GM19468 (cell line): ENCODE results near the gene MEX3C.

Experiments used
- ATAC-seq: cut with Tn5 transposase; IDR thresholded peaks from one replicate; pipeline ENCODE4 v1.9.1; 2021; ENCODE audit warnings: mild to moderate bottlenecking, moderate library complexity, moderate number of reproducible peaks; ENCODE audit not compliant: unreplicated experiment; ENCODE audit errors: extremely low read depth

The MEX3C gene

GRCh38 chr18:51192696-51193095 lies 4.8 kb downstream of the MEX3C start:
- ATAC-seq = no peak

DNA sequence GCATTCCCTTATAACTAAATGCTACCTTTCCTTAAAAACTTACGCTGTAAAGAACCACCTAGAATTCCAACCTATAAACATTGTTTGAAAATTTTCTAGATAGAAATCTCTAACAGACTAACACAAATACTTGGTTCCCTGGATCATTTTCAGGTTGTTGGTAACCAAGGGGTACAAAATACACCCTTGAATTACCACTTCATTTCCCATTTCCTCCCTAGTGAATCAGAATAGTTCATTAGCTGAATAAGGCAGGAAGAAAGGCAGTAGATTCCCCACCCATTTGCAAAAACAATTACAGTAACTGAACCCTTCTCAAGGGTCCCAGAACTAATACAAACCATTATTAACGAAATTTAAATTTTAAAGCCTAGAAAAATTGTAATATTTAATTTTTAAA lies 5.5 kb downstream of the MEX3C start:
- ATAC-seq = no peak

- no peak for ATAC-seq
Observed at GRCh38 chr18:51191128-51191717, 6.3 kb downstream of the MEX3C start.

DNA sequence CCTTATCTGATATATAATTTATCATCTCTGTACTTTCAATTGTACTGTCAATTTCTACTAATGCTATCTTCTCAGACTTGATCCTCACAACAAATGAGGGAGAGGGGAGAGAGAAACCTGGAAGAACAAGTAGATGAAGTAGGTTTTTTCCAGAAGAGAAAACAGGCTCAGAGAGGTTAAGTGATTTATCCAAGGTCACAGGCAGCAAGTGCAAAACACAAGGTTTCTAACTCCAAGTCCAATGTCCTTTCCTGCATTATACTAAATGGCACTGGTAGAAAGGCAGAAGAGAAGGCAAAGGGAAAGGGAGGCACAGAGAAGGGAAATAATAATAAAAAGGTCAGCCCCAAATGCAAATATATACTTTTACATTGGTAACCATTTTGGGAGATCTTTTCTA lies 7.5 kb downstream of the MEX3C start:
- ATAC-seq = no peak

DNA sequence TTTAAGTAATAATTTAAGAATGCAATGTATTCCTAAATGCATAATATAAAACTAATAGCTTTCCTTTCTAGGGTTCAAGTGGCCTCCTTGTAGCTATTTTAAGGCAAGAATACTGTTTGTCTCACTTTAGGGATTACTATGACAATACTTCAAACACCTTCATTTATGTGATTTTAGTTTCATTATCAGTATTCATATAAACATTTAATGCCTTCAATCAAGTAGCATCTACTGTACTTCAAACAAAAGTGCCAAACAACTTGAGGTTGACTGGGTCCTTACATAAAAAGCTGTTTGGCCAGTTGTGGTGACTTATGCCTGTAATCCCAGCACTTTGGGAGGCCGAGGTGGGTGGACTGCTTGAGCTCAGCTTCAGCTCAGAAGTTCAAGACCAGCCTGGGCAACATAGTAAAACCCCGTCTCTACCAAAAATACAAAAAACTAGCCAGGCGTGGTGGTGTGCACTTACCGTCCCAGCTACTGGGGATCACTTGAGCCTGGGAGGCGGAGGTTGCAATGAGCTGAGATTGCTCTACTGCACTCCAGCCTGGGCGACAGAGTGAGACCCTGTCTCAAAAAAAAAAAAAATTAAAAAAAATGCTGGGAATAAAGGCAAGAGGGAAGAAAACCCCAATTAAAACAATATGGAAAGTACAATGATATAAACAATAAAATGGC lies 9.3 kb downstream of the MEX3C start:
- ATAC-seq = peak; percentile 30

GRCh38 chr18:51185075-51185474 lies 12.4 kb downstream of the MEX3C start:
- no peak for ATAC-seq

GRCh38 chr18:51184091-51184457 lies 13.4 kb downstream of the MEX3C start:
- no peak for ATAC-seq

DNA sequence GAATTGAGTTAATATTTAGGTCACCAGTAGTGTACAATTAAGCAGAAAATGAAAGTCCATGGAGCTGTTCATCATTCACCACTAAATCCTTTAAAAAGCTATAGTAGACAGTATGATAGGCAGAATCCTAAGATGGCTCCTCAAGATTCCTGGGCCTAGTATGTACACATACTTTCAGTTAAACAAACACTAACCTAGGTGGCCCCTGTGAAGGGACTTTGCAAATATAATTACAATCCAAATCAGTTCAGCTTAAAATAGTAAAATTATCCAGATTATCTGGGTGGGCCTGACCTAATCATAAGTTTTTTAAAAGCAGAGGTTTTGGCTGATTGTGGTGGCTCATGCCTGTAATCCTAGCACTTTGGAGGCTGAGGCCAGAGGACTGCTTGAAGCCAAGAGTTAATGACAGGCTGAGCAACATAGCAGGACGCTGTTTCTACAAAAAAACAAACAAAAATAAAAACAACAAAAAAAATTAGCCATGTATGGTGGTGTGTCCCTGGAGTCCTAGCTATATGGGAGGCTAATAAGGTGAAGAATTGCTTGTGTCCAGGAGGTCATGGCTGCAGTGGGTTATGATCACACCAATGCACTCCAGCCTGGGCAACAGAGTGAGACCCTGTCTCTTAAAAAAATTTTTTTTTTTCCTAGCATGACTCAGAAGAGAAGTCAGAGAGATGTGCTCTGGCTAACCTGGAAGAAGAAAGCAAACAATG lies 13.9 kb downstream of the MEX3C start:
- no peak for ATAC-seq

DNA sequence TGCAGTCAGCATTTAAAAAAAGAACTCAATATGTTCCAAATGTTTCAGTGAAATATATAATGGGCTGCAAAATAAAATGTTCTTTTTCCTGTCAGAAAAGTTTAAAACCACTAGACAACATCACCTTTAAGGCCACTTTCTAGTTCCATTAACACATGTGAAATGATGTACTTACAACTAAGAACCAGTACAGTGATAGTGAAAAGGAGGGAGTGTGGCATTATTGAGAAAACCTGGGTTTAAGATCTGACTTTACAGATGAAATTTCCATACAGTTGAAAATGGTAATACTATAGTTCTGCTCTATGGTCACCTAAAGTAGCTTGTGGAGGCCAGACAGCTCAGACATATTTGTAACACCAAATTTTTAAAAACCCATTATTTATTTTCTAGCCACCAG lies 14.7 kb downstream of the MEX3C start:
- ATAC-seq = no peak

DNA sequence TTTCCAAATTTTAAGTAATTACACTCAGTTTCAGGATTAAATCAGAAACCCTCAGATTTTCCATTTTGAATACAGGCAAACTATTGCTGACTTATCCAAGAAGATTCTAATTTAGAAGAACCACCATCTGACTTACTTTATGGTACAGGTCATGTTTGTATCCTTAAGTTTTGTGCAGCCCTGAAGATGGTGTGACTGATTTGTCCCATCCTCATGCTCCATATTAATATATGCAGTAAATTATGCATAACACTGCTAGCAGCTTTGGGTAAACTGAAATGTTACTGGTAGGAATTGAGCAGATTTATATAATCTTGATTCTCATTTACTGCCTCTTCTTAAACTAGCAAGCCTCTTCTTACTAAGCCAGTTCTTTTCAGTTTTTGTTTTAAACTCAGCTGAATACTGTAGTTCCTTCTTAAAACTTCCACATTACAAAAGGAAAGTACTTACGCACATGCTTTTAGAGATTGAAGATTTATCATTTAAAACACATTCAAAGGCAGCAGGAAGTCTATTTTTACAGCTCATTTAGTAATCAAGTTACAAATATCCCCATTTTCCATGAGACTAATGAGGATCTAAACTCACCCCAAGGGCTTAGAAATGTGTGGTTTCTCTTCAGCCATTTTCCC lies 25.7 kb downstream of the MEX3C start:
- ATAC-seq = no peak

- ATAC-seq = no peak
Observed at GRCh38 chr18:51171223-51171622, 26.3 kb downstream of the MEX3C start.

DNA sequence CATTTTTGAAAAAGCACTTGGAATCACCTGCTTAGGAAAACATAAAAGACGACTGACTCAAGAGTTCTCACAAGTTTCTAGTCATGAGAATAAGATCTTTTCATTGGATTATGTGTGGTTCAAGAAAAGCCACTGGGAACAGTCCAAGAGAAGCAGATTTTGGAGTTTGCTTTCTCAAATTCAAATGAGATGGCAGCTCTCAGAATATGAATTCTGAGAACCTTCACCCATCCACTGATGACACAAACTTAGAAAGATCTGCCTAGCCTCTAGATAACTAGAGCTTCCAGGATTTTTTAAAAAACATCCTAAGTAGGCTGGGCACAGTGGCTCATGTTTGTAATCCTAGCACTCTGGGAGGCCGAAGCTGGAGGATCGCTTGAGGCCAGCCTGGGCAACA lies 26.8 kb downstream of the MEX3C start:
- ATAC-seq = no peak

DNA sequence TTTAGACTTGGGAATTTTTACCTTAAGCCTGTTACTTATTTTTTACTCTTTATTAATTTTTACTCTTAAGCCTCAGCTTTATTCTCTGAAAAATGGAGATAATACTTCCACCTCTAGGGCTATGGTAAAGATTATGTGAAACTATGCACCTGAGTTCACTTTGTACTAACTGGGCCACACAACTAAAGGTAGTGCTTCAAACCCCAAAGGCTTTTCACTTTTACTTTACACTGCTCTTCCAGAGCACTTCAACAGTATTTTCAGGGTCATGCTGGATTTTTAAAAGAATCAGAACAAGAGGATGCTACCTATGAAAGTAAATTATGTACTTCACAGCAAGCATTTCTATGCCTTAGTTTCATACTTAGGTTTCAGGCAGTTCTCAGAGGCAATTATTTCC lies 27.8 kb downstream of the MEX3C start:
- ATAC-seq = no peak

DNA sequence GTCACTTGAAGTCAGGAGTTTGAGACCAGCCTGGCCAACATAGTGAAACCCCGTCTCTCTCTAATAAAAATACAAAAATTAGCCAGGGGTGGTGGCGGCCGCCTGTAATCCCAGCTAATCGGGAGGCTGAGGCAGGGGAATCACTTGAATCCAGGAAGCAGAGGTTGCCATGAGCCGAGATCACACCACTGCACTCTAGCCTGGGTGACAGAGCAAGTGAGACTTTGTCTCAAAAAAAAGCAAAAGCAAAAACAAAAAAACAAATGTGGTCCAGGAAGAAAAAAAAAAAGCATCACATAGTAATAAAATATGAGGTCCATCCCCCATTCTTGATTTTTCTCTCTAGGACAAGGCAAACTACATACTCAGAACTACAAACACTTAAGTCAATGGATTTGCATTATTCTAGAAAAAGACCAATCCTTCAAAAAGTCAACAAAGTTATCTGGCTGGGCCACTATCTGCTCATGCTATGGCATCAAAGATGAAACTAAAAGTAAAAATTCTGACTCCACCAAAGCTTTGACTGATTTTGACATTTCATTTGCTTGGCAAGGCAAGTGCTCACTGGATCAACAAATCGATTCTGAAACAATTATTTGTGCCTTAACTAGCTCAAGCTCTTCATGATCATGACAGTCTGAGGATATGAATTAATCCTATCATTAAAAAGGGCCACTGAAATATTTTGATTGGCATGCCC lies 28.4 kb downstream of the MEX3C start:
- ATAC-seq = no peak

DNA sequence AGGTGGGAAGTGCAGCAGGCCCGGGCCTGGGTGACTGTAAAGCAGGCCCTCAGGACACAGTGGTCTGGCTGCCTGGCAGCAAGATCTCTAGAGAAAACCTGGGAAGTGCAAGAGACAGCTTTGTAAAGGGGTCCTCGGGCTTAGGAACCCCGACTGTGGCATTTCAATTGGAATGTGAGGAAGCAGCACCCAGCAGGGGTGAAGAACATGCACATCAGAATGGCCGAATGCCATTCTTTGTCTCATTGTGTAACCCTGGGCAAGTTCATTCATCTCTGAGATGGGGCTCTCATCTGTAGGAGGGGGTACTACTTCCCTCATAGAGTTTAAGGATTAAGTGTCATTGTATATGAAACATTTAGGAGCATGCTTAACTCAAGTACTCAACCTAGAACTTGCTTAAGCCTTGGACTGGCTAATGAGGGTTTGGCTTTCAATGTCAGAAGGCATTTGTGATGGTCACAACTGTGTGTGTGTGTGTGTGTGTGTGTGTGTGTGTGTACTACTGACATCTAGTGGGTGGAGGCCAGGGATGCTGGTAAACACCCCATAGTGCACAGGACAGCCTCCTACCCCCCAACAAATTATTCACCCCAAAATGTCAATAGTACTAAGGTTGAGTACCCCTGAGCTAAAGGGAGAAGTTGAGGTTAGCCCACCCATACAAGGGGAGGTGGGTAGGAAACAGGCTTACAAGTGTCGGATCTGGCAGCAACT lies 29.3 kb downstream of the MEX3C start:
- ATAC-seq = no peak

DNA sequence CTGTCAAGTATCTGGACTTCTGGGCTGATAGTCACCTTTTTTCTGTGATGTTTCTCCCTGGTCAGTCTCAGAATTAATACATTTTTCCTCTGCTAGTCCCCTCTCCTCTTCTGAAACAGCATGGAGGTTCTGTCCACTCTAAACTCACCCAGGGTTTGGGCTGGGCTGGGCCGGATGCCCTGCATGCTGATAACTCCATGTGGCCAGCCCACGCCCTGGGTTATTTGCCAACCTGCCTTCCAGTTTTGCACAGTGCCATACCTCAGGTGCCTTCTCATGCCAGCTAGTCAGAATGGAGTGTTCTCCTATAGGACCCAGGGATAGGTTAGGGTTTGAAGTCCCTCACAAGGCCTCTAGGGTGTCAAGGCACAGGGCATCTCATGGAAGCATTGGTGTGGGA lies 32.2 kb downstream of the MEX3C start:
- ATAC-seq = no peak

DNA sequence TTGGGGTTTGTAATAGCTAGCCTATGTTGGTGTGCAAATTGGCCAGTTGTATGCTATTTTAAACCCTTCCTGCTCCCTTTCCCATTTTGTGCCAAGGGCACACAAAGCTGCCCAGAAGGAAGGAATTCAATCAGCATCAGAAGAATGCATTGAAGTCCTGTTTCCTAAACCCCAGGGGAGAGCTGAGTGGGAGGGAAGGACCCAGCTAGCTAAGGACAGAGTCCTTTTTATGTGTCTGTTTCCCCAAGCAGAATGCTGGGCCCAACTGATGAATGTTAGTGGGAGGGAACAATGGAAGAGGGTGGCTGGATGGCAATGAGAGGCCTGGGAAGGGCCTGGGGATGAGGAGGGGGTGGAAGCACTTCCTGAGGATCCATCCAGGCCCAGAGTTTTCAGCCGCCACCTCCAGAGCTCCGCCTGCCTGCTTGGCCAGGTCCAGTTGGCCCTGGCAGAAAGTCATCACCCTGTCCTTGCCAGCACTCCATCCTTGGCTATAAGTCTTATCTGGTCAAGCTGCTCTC lies 32.7 kb downstream of the MEX3C start:
- ATAC-seq = no peak

GRCh38 chr18:51164342-51164741 lies 33.1 kb downstream of the MEX3C start:
- no peak for ATAC-seq

DNA sequence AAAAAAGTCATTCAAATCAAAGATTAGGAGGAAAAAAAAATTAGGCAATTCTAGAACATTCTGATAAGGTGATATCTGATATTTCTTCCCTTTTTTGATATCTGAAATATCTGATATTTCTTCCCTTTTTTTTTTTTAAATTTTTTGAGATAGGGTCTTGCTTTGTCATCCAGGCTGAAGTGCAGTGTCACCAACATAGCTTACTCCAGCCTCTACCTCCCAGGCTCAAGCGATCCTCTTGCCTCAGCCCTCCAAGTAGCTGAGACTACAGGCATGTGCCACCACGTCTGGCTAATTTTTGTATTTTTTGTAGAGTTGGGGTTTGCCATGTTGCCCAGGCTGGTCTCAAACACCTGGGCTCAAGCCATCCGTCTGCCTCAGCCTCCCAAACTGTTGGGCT lies 33.9 kb downstream of the MEX3C start:
- ATAC-seq = no peak

GRCh38 chr18:51162617-51163016 lies 34.9 kb downstream of the MEX3C start:
- ATAC-seq = no peak
